HCT116 (cell line): ENCODE results near the gene CNTNAP2.

Experiments used
- CTCF ChIP-seq, 3 experiments: fragments of 200-600 bp in 1 of 3; sonication (generic) in 1 of 3; IDR thresholded peaks in 2 of 3; conservative IDR thresholded peaks in 1 of 3; 2 replicates each; pipeline ENCODE4 v1.5.1; 2012 to 2017; ENCODE audit warnings: low read depth in 2 of 3, low read length in 2 of 3, antibody characterized with exemption in 1 of 3, borderline replicate concordance in 1 of 3, control low read depth in 1 of 3, mild to moderate bottlenecking in 1 of 3, mixed read lengths in 1 of 3, mixed run types in 1 of 3, moderate library complexity in 1 of 3; ENCODE audit not compliant: insufficient read depth in 1 of 3
- EGR1 ChIP-seq: IDR thresholded peaks from 2 replicates; pipeline ENCODE4 v1.6.1; 2012; ENCODE audit warnings: low read depth
- EZH2 ChIP-seq: fragments of 200-600 bp; sonication (generic); IDR thresholded peaks from 2 replicates; pipeline ENCODE4 v1.6.1; 2017; ENCODE audit warnings: antibody characterized with exemption, mixed run types
- MAX ChIP-seq: IDR thresholded peaks from 2 replicates; pipeline ENCODE4 v1.6.1; 2012
- POLR2A ChIP-seq: IDR thresholded peaks from 2 replicates; pipeline ENCODE4 v1.7.0; 2011; ENCODE audit warnings: borderline replicate concordance; ENCODE audit not compliant: insufficient read depth, insufficient read length; ENCODE audit errors: extremely low read depth
- POLR2AphosphoS5 ChIP-seq: IDR thresholded peaks from 2 replicates; pipeline ENCODE4 v1.6.1; 2011; ENCODE audit warnings: mild to moderate bottlenecking, low read depth, low read length, moderate library complexity
- REST ChIP-seq: IDR thresholded peaks from 2 replicates; pipeline ENCODE4 v1.6.1; 2012; ENCODE audit warnings: low read depth
- SP1 ChIP-seq: IDR thresholded peaks from 2 replicates; pipeline ENCODE4 v1.6.1; 2012; ENCODE audit warnings: low read depth
- YY1 ChIP-seq: IDR thresholded peaks from 2 replicates; pipeline ENCODE4 v1.6.1; 2011; ENCODE audit warnings: low read length, low read depth, moderate library complexity, mild to moderate bottlenecking; ENCODE audit not compliant: insufficient replicate concordance; ENCODE audit errors: extremely low read depth
- ZBTB33 ChIP-seq: IDR thresholded peaks from 2 replicates; pipeline ENCODE4 v1.6.1; 2011; ENCODE audit warnings: mild to moderate bottlenecking, low read length, moderate library complexity; ENCODE audit not compliant: insufficient replicate concordance; ENCODE audit errors: extremely low read depth

- TF ChIP-seq YY1 (no peak), CTCF (IDR thresholded peaks at IDR 0.05 in 2 of 3, conservative IDR thresholded peaks at IDR 0.05 in 1 of 3; ENCODE audit: borderline replicate concordance in 1 of 3, insufficient read depth in 1 of 3, low read depth in 2 of 3, low read length in 2 of 3) (no peak), EZH2 (no peak), POLR2AphosphoS5 (no peak), EGR1 (no peak), SP1 (no peak), ZBTB33 (no peak), POLR2A (no peak), REST (no peak), MAX (no peak)
Measured at GRCh38 chr7:148336411-148336810, 2219.8 kb downstream of the CNTNAP2 start.
